Measurements from ENCODE around the gene PAX2. TPM values are rescaled to one million over a fixed set of nuclear protein-coding genes. Genes with fewer than 3 reads are reported as not detected.
A peak's percentile ranks its signal among the peaks of the same experiment; 100 is the strongest.

The PAX2 gene
- total and polyA plus RNA-seq, 2 of the 13 experiments (the other 11 are each of a cell fraction or from before 2014, with no cell fraction given), result not detected

DNA sequence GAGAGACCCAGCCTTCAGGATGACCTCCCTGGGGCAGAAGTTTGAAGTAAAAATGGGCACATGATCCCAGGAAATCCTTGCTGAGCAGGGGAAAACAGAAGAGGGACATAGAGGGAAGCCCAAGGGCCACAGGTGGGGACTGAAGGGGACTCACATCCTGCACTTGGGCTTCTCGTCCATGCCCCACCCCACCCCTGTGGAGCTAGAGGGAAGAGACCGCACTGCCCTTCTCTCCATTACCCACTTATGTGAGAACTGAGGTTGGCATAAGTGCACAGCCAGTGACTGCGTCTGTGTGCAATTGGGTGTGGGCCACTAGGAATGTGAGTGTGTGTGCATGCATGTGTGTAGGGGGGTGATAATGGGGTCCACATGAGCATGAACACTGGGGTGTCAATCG is 124.0 kb downstream of the PAX2 start:
- in situ Hi-C loops (cut with HindIII; ENCODE audit: extremely low pct_ligation_motif_present, low pct_unique_long_range_greater_than_20kb) (no loop called here), intact Hi-C loops (cut with micrococcal nuclease; ENCODE audit: unreplicated experiment) (no loop called here)
- no peaks in the 10 kb centered on the region for H3K9me3 ChIP-seq (ENCODE audit: low read length)
- no peaks in the 10 kb centered on the region for H3K36me3 ChIP-seq (replicated peaks in 1 of 2; ENCODE audit: control insufficient read depth in 1 of 2, insufficient read depth in 2 of 2, low read length in 2 of 2)
- H2AFZ ChIP-seq (ENCODE audit: low read length), result no peak overlapping the region
- POLR2A ChIA-PET, result no interaction called here
- H3K27me3 ChIP-seq (ENCODE audit: control insufficient read depth in 1 of 2, insufficient read depth in 2 of 2, low read length in 2 of 2), result peaks cover 4 to 38% of the 10 kb centered on the region in 2 experiments; a peak in 3 of 5 replicates
- no peaks in the 10 kb centered on the region for H4K20me1 ChIP-seq (ENCODE audit: insufficient read depth, low read length)
- ATAC-seq (no peak), FAIRE-seq (no peak), DNase-seq (ENCODE audit: low spot score) (no peak)
- no peak overlapping the region for H3K9ac ChIP-seq (ENCODE audit: insufficient read depth, low read depth, low read length)
- no peak overlapping the region for H3K27ac ChIP-seq (ENCODE audit: extremely low read length, insufficient read depth, low read length)
- H3K4me2 ChIP-seq (ENCODE audit: low read depth, low read length), result no peak overlapping the region
- H3K4me3 ChIP-seq (replicated peaks in 1 of 3; ENCODE audit: insufficient read depth in 1 of 3, low read depth in 2 of 3, low read length in 3 of 3), result no peak overlapping the region
- H3K79me2 ChIP-seq (ENCODE audit: insufficient read depth, low read length), result no peaks in the 10 kb centered on the region
- peaks cover 45% of the 10 kb centered on the region for H3K4me1 ChIP-seq (ENCODE audit: insufficient read depth, low read length)
- CTCF ChIA-PET (ENCODE audit: low intra/inter-chr PET ratio, low total read pairs), result no interaction called here
- WGBS (ENCODE audit: low lambda C conversion rate), result 56% methylated on average over 4 of the region's 4 CpGs
- no TSS peak for BruUV-seq (replicated peaks)
- TF ChIP-seq, protein P1, sequence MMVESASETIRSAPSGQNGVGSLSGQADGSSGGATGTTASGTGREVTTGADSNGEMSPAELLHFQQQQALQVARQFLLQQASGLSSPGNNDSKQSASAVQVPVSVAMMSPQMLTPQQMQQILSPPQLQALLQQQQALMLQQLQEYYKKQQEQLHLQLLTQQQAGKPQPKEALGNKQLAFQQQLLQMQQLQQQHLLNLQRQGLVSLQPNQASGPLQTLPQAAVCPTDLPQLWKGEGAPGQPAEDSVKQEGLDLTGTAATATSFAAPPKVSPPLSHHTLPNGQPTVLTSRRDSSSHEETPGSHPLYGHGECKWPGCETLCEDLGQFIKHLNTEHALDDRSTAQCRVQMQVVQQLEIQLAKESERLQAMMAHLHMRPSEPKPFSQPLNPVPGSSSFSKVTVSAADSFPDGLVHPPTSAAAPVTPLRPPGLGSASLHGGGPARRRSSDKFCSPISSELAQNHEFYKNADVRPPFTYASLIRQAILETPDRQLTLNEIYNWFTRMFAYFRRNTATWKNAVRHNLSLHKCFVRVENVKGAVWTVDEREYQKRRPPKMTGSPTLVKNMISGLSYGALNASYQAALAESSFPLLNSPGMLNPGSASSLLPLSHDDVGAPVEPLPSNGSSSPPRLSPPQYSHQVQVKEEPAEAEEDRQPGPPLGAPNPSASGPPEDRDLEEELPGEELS (CRISPR knock-in tag; IDR thresholded peaks at IDR 0.05), result no peak
- no peak for TF ChIP-seq RFX5 (IDR thresholded peaks at IDR 0.05; ENCODE audit: low read depth, low read length)

- ATAC-seq, result peak; percentile 61
- Histone ChIP-seq H4K20me1 (ENCODE audit: insufficient read depth, low read length) (no peaks in the 10 kb centered on the region), H3K27ac (ENCODE audit: extremely low read length, insufficient read depth, low read length) (no peak overlapping the region), H3K9me3 (ENCODE audit: low read length) (no peaks in the 10 kb centered on the region), H3K36me3 (replicated peaks in 1 of 2; ENCODE audit: control insufficient read depth in 1 of 2, insufficient read depth in 2 of 2, low read length in 2 of 2) (no peaks in the 10 kb centered on the region), H2AFZ (ENCODE audit: low read length) (no peak overlapping the region), H3K4me2 (ENCODE audit: low read depth, low read length) (no peak overlapping the region), H3K9ac (ENCODE audit: insufficient read depth, low read depth, low read length) (no peak overlapping the region), H3K4me1 (ENCODE audit: insufficient read depth, low read length) (peaks cover 54% of the 10 kb centered on the region), H3K4me3 (replicated peaks in 1 of 3; ENCODE audit: insufficient read depth in 1 of 3, low read depth in 2 of 3, low read length in 3 of 3) (no peak overlapping the region), H3K27me3 (ENCODE audit: control insufficient read depth in 1 of 2, insufficient read depth in 2 of 2, low read length in 2 of 2) (peaks cover 2 to 18% of the 10 kb centered on the region in 2 experiments; a peak in 2 of 5 replicates), H3K79me2 (ENCODE audit: insufficient read depth, low read length) (no peaks in the 10 kb centered on the region)
- ChIA-PET POLR2A (interaction anchor here (0.6 kb wide), 1 partner anchor 10 kb away, joined by 4 read pairs; no protein-coding TSS in a partner anchor), CTCF (ENCODE audit: low intra/inter-chr PET ratio, low total read pairs) (interaction anchor here (1.2 kb wide), 1 partner anchor 202 kb away, joined by 6 read pairs; no protein-coding TSS in a partner anchor)
- no peak for DNase-seq (ENCODE audit: low spot score)
- in situ Hi-C loops (cut with HindIII; ENCODE audit: extremely low pct_ligation_motif_present, low pct_unique_long_range_greater_than_20kb) (no loop called here), intact Hi-C loops (cut with micrococcal nuclease; ENCODE audit: unreplicated experiment) (no loop called here)
- WGBS (ENCODE audit: low lambda C conversion rate), result 44% methylated on average over 11 of the region's 11 CpGs
- no TSS peak for BruUV-seq (replicated peaks)
- peak; percentile 83 for FAIRE-seq
- TF ChIP-seq RAD21 (CRISPR knock-in tag; IDR thresholded peaks at IDR 0.05) (peak; percentile 75), CCAR2 (optimal IDR thresholded peaks at IDR 0.05; ENCODE audit: low read depth, low read length) (no peak), ZKSCAN5 (CRISPR knock-in tag; IDR thresholded peaks at IDR 0.05) (no peak), ZNF30 (CRISPR knock-in tag; IDR thresholded peaks at IDR 0.05) (no peak), IKZF4 (CRISPR knock-in tag; IDR thresholded peaks at IDR 0.05; ENCODE audit: borderline replicate concordance, low read depth, not compliant biosample characterization) (no peak), PTBP1 (IDR thresholded peaks at IDR 0.05; ENCODE audit: low read depth, low read length, poor library complexity, severe bottlenecking) (no peak)
- TF ChIP-seq, protein P2, sequence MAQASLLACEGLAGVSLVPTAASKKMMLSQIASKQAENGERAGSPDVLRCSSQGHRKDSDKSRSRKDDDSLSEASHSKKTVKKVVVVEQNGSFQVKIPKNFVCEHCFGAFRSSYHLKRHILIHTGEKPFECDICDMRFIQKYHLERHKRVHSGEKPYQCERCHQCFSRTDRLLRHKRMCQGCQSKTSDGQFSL (CRISPR knock-in tag; IDR thresholded peaks at IDR 0.05), result 0 out of 2 replicates have a peak, but pooled peaks have one; percentile 51
- TF ChIP-seq, protein P3, sequence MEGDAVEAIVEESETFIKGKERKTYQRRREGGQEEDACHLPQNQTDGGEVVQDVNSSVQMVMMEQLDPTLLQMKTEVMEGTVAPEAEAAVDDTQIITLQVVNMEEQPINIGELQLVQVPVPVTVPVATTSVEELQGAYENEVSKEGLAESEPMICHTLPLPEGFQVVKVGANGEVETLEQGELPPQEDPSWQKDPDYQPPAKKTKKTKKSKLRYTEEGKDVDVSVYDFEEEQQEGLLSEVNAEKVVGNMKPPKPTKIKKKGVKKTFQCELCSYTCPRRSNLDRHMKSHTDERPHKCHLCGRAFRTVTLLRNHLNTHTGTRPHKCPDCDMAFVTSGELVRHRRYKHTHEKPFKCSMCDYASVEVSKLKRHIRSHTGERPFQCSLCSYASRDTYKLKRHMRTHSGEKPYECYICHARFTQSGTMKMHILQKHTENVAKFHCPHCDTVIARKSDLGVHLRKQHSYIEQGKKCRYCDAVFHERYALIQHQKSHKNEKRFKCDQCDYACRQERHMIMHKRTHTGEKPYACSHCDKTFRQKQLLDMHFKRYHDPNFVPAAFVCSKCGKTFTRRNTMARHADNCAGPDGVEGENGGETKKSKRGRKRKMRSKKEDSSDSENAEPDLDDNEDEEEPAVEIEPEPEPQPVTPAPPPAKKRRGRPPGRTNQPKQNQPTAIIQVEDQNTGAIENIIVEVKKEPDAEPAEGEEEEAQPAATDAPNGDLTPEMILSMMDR (CRISPR knock-in tag; IDR thresholded peaks at IDR 0.05), result peak; percentile 84
- TF ChIP-seq, protein P4, sequence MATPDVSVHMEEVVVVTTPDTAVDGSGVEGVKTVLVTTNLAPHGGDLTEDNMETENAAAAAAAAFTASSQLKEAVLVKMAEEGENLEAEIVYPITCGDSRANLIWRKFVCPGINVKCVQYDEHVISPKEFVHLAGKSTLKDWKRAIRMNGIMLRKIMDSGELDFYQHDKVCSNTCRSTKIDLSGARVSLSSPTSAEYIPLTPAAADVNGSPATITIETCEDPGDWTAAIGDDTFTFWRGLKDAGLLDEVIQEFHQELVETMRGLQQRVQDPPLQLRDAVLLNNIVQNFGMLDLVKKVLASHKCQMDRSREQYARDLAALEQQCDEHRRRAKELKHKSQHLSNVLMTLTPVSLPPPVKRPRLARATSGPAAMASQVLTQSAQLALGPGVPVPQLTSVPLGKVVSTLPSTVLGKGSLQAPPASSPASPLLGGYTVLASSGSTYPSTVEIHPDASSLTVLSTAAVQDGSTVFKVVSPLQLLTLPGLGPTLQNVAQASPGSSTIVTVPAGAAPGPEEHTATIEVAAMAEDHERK (CRISPR knock-in tag; IDR thresholded peaks at IDR 0.05; ENCODE audit: low read depth), result no peak
These were observed 126.8 kb downstream of the PAX2 start for GRCh38 chr10:100872034-100872791.

Data from HepG2 (cell line).